HG03108 (cell line): ENCODE results near the gene NECTIN1.

Source experiments
- ATAC-seq: cut with Tn5 transposase; IDR thresholded peaks from one replicate; pipeline ENCODE4 v1.9.1; 2021; ENCODE audit warnings: moderate library complexity; ENCODE audit not compliant: unreplicated experiment

NECTIN1 gene

DNA sequence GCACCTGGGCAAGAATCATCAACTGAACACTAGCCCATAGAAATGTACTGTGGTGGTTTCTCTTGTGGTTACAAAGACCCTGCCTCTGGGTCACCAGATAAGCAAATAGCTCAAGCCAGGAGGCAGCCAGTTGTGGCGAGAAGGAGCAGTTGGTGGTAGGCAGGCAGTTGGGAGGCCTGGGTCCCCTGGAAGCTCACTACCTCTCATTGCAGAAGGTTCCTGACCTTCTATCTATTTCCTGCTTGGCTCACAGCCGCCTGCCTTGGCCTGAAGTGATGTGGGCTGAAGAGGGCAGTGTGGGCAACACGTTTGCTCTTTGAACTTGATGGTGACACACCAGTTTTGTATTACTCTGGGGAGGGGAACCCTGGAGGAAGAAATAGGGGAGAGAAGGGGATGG, 34.7 kb downstream of the NECTIN1 start:
- ATAC-seq = peak; percentile 60

GRCh38 chr11:119693253-119693815, 35.7 kb downstream of the NECTIN1 start:
- no peak for ATAC-seq

GRCh38 chr11:119692540-119692820, 36.5 kb downstream of the NECTIN1 start:
- no peak for ATAC-seq

GRCh38 chr11:119691701-119692539, 37.1 kb downstream of the NECTIN1 start:
- ATAC-seq = no peak

GRCh38 chr11:119691020-119691666, 37.9 kb downstream of the NECTIN1 start:
- no peak for ATAC-seq

- no peak for ATAC-seq
These were observed 39.7 kb downstream of the NECTIN1 start for GRCh38 chr11:119689302-119689701.

DNA sequence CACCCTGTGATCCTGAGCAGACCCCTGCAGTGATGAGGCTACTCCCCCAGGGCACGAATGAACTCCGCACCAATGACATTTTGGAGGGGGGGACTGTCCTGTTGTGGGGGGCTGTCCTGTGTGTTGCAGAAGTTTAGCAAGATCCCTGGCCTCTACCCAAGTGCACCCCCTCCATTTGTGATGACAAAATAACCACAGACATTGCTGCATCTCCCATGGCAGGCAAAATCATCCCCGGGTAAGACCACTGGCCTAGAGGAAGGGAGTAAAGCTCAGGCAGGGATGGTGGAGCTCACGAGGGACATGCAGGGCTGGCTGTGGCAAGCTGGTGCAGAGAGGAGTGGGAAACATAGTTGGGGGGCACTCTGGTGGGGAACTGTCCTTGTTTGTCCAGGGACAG, 40.6 kb downstream of the NECTIN1 start:
- ATAC-seq = no peak

GRCh38 chr11:119687373-119688046, 41.5 kb downstream of the NECTIN1 start:
- ATAC-seq = no peak

- ATAC-seq = no peak
These were observed 42.7 kb downstream of the NECTIN1 start for GRCh38 chr11:119686177-119686882.

GRCh38 chr11:119685111-119685746, 43.8 kb downstream of the NECTIN1 start:
- no peak for ATAC-seq

- ATAC-seq = no peak
These were observed 44.5 kb downstream of the NECTIN1 start for GRCh38 chr11:119684361-119685110.

DNA sequence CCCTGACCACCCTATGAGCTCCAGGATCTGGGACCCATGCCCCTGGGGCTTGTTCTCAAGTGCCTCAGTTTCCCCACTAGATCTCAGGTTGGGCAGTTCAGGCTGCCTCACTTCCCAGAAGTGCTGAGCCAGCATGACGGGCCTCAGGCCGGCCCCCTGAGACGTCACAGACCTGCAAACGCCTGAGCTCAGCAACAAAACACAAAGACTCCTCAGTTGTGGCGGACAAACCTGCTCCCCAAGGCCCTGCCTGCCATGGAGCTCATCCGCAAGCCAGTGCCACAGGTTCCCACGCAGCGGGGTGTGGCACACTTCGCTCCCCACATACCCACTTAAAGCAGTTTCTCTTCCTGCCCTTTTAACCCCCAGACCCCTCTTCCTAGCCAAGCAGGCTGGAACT, 45.2 kb downstream of the NECTIN1 start:
- no peak for ATAC-seq

DNA sequence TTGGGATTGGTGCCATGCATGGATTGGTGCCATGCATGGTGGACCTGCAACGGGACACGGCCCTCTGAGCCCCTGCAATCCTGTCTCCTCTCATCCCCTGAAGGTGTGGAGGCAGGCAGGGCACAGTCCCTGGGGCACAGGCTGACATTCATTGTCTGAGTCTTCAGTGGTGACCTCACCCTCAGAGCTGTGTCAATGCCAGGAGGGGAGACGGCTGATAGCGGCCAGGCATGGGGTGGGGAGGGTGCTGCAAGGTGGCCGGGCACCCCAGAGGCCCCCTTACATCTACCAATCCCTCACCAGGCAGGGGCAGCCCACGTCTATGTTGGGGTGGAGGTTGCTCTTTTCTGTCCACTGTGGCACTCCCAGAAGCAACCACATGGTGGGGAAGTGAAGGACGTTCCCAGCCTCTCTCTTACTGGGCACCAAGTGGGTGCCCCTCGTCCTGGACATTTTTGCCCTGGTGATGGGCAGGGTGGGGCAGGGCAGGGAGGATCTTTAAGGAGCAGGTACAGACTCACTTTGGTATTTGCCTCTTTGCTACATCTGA, 47.6 kb downstream of the NECTIN1 start:
- no peak for ATAC-seq

DNA sequence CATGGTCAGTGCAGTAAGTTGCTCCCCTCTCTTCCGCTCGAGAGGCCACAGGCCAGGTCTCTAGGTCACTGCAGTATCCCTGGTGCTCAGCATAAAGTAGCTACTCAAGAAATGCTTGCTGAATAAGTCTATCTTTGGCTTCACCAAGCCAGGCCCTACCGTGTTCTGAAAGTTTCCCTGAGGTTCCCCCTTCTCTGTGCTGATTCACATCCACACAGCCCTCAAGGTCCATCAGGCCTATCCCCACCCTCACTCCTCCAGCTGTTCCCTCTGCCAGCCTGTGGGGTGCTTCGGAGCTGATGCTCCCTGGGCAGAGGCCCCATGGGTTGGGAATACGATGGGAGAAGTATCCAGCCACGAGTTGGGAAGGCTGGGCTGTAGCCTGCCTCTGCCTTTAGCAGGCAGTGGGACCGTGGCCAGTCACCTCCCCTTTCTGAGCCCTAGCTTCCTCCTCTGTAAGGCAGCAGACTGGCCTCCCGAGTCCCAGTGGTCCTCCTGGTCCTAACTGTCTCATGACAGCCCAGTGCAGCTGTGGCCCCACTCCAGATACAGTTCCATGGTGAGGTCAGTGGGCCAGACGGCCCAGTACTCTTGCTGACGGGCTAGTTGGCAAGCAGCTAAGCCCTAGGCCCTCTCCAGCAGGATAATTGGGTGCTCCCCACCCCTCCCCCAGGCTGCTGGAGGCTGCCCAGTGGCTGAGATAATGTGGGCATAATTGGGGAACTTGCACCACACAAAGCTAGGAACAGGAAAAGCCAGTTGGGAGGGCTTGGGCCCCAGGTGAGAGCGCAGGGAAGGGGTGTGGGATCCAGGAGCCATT, 48.2 kb downstream of the NECTIN1 start:
- no peak for ATAC-seq

DNA sequence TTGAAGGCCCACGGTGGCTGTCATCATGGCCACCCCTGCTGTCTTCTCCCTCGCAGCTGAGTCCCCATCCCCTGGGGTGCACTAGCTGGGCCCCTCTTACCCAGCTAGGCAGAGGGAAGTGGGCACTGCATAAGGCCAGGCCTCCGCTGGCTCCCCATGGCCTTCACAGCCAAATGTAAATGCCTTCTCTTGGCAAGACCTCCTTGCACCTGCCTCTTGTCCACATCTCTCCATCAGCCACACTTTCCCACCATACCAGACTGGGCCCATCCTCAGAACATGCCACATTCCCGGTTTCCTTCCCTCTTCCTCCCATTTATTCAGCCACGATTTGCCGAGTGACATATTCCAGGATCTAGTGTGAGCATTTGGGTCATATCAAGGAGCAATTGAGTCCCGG, 49.7 kb downstream of the NECTIN1 start:
- ATAC-seq = no peak

DNA sequence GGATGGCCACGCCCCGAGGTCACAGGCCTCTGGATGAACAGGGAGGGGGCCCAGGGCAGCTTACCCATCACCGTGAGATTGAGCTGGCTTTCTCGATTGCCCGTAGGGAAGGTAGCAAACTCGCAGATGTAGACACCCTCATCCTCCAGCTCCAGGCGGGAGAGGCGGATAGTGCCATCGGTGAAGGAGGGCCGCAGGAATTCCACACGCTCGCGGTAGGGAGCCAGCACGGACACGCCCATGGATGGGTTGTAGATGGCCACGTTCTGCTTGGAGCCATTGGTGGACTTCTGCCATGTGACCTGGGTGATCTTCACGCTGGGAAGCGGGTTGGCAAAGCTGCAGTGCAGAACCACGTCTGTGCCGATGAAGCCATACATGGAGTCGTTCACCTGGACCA, 50.6 kb downstream of the NECTIN1 start:
- ATAC-seq = no peak

- no peak for ATAC-seq
These were observed 51.2 kb downstream of the NECTIN1 start for GRCh38 chr11:119677840-119678239.

DNA sequence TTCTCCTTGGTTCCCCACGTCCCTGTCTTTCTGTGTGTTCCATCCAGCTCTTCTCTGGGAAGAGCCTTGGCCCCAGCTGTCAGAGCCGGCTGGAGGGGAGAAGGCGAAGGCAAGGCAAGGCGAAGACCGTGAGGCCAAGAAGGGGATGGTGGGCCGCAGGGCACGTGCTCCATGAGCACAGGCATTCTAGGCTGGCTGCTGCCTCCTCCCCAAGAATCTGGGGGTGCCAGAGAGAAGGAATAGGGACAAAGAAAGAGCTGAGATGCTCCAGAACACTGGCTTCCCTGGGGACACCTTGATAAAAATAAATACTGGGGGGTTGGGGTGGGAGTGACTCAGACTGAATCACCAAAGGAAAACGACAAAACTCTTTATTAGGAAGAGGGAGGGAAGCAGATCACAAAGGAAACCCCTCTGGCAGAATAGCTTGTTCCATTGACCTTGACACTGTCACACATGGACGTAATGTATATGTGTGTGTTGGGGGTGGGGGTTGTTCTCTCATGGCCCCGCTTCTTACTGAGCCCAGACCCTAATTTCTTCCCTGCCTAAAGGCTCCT, 52.5 kb downstream of the NECTIN1 start:
- ATAC-seq = no peak
